GM23338 (cell line): ENCODE measurements around the gene ERC2. TPM values are rescaled to one million over a fixed set of nuclear protein-coding genes. Genes with fewer than 3 reads are reported as not detected.

Source experiments
- ATAC-seq: fragments of 200-7000 bp; cut with Tn5 transposase; 3 replicates; pipeline ENCODE4 v1.9.1; 2020
- DNase-seq: peaks from one replicate; pipeline ENCODE4 v3.0.0-alpha.2; 2015; ENCODE audit warnings: low spot score
- H2AFZ ChIP-seq: fragments of 200-600 bp; sonication (generic); 2 replicates; pipeline ENCODE4 v1.8.0; 2016; ENCODE audit warnings: antibody characterized with exemption, mild to moderate bottlenecking, moderate library complexity
- H3F3A ChIP-seq: fragments of 200-600 bp; sonication (generic); replicated peaks from 2 replicates; pipeline ENCODE4 v1.8.0; 2017; ENCODE audit warnings: antibody characterized with exemption, mixed run types, low read depth
- H3K27ac ChIP-seq: fragments of 200-600 bp; sonication (generic); 2 replicates; pipeline ENCODE4 v1.6.1; 2016; ENCODE audit warnings: low read depth
- H3K27me3 ChIP-seq: fragments of 200-600 bp; sonication (generic); 2 replicates; pipeline ENCODE4 v1.8.0; 2016; ENCODE audit warnings: mild to moderate bottlenecking, mixed run types, moderate library complexity; ENCODE audit not compliant: insufficient read depth
- H3K36me3 ChIP-seq: fragments of 200-600 bp; sonication (generic); 2 replicates; pipeline ENCODE4 v1.8.0; 2016; ENCODE audit warnings: mild to moderate bottlenecking; ENCODE audit not compliant: insufficient read depth
- H3K4me1 ChIP-seq: fragments of 200-600 bp; sonication (generic); 2 replicates; pipeline ENCODE4 v1.8.0; 2016; ENCODE audit warnings: mild to moderate bottlenecking, moderate library complexity; ENCODE audit not compliant: insufficient read depth
- H3K4me2 ChIP-seq: fragments of 200-600 bp; sonication (generic); 2 replicates; pipeline ENCODE4 v1.7.1; 2017; ENCODE audit warnings: mixed run types
- H3K4me3 ChIP-seq: fragments of 200-600 bp; sonication (generic); 2 replicates; pipeline ENCODE4 v1.6.1; 2016; ENCODE audit warnings: mixed run types
- H3K79me2 ChIP-seq: fragments of 200-600 bp; sonication (generic); replicated peaks from 2 replicates; pipeline ENCODE4 v1.8.0; 2017; ENCODE audit warnings: mild to moderate bottlenecking; ENCODE audit not compliant: insufficient read depth
- H3K9me2 ChIP-seq: fragments of 200-600 bp; sonication (generic); 2 replicates; pipeline ENCODE4 v1.8.0; 2017; ENCODE audit not compliant: insufficient read depth
- H4K20me1 ChIP-seq: fragments of 200-600 bp; sonication (generic); replicated peaks from 2 replicates; pipeline ENCODE4 v1.8.0; 2017; ENCODE audit warnings: mild to moderate bottlenecking; ENCODE audit not compliant: insufficient read depth
- H3K27ac Mint-ChIP-seq: 2 replicates; pipeline ENCODE4 v1.8.0; 2020; ENCODE audit warnings: inconsistent platforms, mild to moderate bottlenecking, moderate library complexity, mixed read lengths
- H3K27me3 Mint-ChIP-seq: 3 replicates; pipeline ENCODE4 v1.8.0; 2022; ENCODE audit warnings: low read depth, mild to moderate bottlenecking, moderate library complexity, mixed read lengths, inconsistent platforms; ENCODE audit not compliant: insufficient read depth, poor library complexity
- H3K36me3 Mint-ChIP-seq: 3 replicates; pipeline ENCODE4 v1.8.0; 2021; ENCODE audit warnings: low read depth, mild to moderate bottlenecking, inconsistent platforms, moderate library complexity, mixed read lengths
- H3K4me1 Mint-ChIP-seq: 3 replicates; pipeline ENCODE4 v1.8.0; 2020; ENCODE audit warnings: mild to moderate bottlenecking, inconsistent platforms, mixed read lengths
- H3K4me3 Mint-ChIP-seq: 3 replicates; pipeline ENCODE4 v1.8.0; 2021; ENCODE audit warnings: moderate library complexity, mild to moderate bottlenecking, inconsistent platforms, mixed read lengths
- H3K9me3 Mint-ChIP-seq: 3 replicates; pipeline ENCODE4 v1.8.0; 2020; ENCODE audit warnings: moderate library complexity, mild to moderate bottlenecking, inconsistent platforms, mixed read lengths
- JUNB ChIP-seq: IDR thresholded peaks from one replicate; pipeline ENCODE4 v1.6.1; 2016; ENCODE audit warnings: antibody characterized with exemption; ENCODE audit not compliant: unreplicated experiment
- NANOG ChIP-seq: IDR thresholded peaks from 2 replicates; pipeline ENCODE4 v1.6.1; 2016; ENCODE audit warnings: antibody characterized with exemption, borderline replicate concordance
- ZNF331 ChIP-seq: fragments of 250-450 bp; sonication (Bioruptor Pico); IDR thresholded peaks from 2 replicates; pipeline ENCODE4 v1.5.0; 2020; ENCODE audit warnings: low read depth, mild to moderate bottlenecking, moderate library complexity
- polyA plus RNA-seq: library from polyadenylated mRNA; unstranded; fragments of >200 nt; fragmentation: Nextera tagmentation; extraction: Ambion mirVana; gene quantifications from 2 replicates; pipeline ENCODE4 v1.2.1, GENCODE V29; 2016
- total RNA-seq: library from RNA; depleted of rRNA; stranded (reverse); fragments of >200 nt; shearing (Covaris generic); gene quantifications from 2 replicates; pipeline ENCODE4 v1.2.3, GENCODE V29; 2014
- TF ChIP-seq, protein P1 (sequence below): IDR thresholded peaks from 2 replicates; pipeline ENCODE4 v1.6.1; 2016; ENCODE audit warnings: antibody characterized with exemption
- TF ChIP-seq, protein P2 (sequence below): IDR thresholded peaks from one replicate; pipeline ENCODE4 v1.6.1; 2018; ENCODE audit warnings: antibody characterized with exemption; ENCODE audit not compliant: unreplicated experiment
- TF ChIP-seq, protein P3 (sequence below), 2 experiments: fragments of 200-600 bp in 1 of 2; sonication (generic) in 1 of 2; conservative IDR thresholded peaks; 2 replicates each; pipeline versions ENCODE4 v1.5.1 to v1.6.1; 2016 to 2017; ENCODE audit warnings: antibody characterized with exemption in 2 of 2, low read depth in 2 of 2, mild to moderate bottlenecking in 2 of 2, moderate library complexity in 1 of 2
- TF ChIP-seq, protein P4 (sequence below): fragments of 250-450 bp; sonication (Bioruptor Pico); IDR thresholded peaks from 2 replicates; pipeline ENCODE4 v1.5.0; 2020; ENCODE audit warnings: mild to moderate bottlenecking, moderate library complexity

The ERC2 gene
- total and polyA plus RNA-seq, 2 experiments from 2014 or later: 11.8 to 13.7 TPM

DNA sequence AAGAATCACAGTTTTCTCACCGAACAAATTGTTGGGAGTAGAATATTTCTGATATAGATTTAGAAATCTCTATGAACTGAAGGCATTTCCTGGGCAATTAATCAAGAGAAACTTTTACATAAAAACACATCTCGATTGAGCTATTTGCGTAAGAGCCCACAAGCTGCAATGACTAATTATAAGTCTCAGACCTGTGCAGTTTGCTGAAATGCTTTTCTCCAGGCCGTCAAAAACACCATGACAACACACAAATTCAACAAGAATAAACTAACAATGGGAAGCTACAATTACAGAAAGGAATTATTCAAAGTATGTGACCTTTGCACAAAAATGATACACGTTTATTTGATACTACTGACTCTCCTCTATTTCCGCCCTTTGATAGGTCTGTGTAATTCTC lies 499.9 kb downstream of the ERC2 start:
- H3K27me3 Mint-ChIP-seq: no peaks in the 10 kb centered on the region
- no peaks in the 10 kb centered on the region for H3K79me2 ChIP-seq
- no peaks in the 10 kb centered on the region for H3K36me3 ChIP-seq
- H3K4me2 ChIP-seq: no peak overlapping the region
- no peak overlapping the region for H3K4me3 ChIP-seq
- H3K27me3 ChIP-seq: no peaks in the 10 kb centered on the region
- TF ChIP-seq JUNB (no peak), NANOG (no peak)
- TF ChIP-seq, protein P1, sequence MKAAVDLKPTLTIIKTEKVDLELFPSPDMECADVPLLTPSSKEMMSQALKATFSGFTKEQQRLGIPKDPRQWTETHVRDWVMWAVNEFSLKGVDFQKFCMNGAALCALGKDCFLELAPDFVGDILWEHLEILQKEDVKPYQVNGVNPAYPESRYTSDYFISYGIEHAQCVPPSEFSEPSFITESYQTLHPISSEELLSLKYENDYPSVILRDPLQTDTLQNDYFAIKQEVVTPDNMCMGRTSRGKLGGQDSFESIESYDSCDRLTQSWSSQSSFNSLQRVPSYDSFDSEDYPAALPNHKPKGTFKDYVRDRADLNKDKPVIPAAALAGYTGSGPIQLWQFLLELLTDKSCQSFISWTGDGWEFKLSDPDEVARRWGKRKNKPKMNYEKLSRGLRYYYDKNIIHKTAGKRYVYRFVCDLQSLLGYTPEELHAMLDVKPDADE: no peak
- TF ChIP-seq, protein P2, sequence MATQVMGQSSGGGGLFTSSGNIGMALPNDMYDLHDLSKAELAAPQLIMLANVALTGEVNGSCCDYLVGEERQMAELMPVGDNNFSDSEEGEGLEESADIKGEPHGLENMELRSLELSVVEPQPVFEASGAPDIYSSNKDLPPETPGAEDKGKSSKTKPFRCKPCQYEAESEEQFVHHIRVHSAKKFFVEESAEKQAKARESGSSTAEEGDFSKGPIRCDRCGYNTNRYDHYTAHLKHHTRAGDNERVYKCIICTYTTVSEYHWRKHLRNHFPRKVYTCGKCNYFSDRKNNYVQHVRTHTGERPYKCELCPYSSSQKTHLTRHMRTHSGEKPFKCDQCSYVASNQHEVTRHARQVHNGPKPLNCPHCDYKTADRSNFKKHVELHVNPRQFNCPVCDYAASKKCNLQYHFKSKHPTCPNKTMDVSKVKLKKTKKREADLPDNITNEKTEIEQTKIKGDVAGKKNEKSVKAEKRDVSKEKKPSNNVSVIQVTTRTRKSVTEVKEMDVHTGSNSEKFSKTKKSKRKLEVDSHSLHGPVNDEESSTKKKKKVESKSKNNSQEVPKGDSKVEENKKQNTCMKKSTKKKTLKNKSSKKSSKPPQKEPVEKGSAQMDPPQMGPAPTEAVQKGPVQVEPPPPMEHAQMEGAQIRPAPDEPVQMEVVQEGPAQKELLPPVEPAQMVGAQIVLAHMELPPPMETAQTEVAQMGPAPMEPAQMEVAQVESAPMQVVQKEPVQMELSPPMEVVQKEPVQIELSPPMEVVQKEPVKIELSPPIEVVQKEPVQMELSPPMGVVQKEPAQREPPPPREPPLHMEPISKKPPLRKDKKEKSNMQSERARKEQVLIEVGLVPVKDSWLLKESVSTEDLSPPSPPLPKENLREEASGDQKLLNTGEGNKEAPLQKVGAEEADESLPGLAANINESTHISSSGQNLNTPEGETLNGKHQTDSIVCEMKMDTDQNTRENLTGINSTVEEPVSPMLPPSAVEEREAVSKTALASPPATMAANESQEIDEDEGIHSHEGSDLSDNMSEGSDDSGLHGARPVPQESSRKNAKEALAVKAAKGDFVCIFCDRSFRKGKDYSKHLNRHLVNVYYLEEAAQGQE: no peak
- H3F3A ChIP-seq: no peaks in the 10 kb centered on the region
- DNase-seq: no peak
- no peak overlapping the region for H2AFZ ChIP-seq
- no peak overlapping the region for H3K27ac ChIP-seq
- H3K4me1 ChIP-seq: no peaks in the 10 kb centered on the region
- H4K20me1 ChIP-seq: no peaks in the 10 kb centered on the region
- 0 out of 2 replicates have a peak, but pooled peaks cover 4% of the 10 kb centered on the region for H3K9me2 ChIP-seq
- ATAC-seq: no peak
- no peaks in the 10 kb centered on the region for H3K4me1 Mint-ChIP-seq
- H3K9me3 Mint-ChIP-seq: no peaks in the 10 kb centered on the region
- H3K36me3 Mint-ChIP-seq: no peaks in the 10 kb centered on the region
- H3K27ac Mint-ChIP-seq: no peak overlapping the region
- no peak overlapping the region for H3K4me3 Mint-ChIP-seq

DNA sequence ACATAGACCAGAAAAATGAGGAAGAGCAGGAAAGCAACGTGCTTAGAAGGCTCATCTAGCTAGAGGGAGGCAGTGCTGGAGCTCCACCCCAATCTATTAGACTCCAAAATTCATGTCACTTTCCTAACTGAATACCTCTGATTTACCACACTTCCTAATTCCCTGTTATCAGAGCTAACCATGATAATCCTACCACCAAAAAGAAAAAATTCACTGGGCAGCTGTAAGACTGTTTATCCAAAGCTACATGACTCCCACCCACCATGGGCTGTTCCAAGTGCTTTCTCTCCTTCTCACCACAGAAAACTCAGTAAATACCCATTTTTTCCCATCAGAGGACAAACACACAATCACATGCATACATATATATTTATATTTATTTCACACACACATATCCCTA lies 501.7 kb downstream of the ERC2 start:
- H4K20me1 ChIP-seq: no peaks in the 10 kb centered on the region
- no peaks in the 10 kb centered on the region for H3K4me1 Mint-ChIP-seq
- no peaks in the 10 kb centered on the region for H3F3A ChIP-seq
- no peak overlapping the region for H3K27ac ChIP-seq
- no peak overlapping the region for H2AFZ ChIP-seq
- no peaks in the 10 kb centered on the region for H3K27me3 Mint-ChIP-seq
- ATAC-seq (no peak), DNase-seq (no peak)
- H3K27me3 ChIP-seq: no peaks in the 10 kb centered on the region
- H3K4me3 Mint-ChIP-seq: no peak overlapping the region
- no peaks in the 10 kb centered on the region for H3K79me2 ChIP-seq
- H3K36me3 Mint-ChIP-seq: no peaks in the 10 kb centered on the region
- no peak overlapping the region for H3K27ac Mint-ChIP-seq
- no peak overlapping the region for H3K4me3 ChIP-seq
- no peaks in the 10 kb centered on the region for H3K9me2 ChIP-seq
- H3K36me3 ChIP-seq: no peaks in the 10 kb centered on the region
- H3K9me3 Mint-ChIP-seq: no peaks in the 10 kb centered on the region
- H3K4me1 ChIP-seq: no peaks in the 10 kb centered on the region
- no peak overlapping the region for H3K4me2 ChIP-seq
- TF ChIP-seq NANOG: no peak
- TF ChIP-seq JUNB: no peak
- TF ChIP-seq, protein P1: no peak
- no peak for TF ChIP-seq ZNF331 (CRISPR knock-in tag)
- TF ChIP-seq, protein P3, sequence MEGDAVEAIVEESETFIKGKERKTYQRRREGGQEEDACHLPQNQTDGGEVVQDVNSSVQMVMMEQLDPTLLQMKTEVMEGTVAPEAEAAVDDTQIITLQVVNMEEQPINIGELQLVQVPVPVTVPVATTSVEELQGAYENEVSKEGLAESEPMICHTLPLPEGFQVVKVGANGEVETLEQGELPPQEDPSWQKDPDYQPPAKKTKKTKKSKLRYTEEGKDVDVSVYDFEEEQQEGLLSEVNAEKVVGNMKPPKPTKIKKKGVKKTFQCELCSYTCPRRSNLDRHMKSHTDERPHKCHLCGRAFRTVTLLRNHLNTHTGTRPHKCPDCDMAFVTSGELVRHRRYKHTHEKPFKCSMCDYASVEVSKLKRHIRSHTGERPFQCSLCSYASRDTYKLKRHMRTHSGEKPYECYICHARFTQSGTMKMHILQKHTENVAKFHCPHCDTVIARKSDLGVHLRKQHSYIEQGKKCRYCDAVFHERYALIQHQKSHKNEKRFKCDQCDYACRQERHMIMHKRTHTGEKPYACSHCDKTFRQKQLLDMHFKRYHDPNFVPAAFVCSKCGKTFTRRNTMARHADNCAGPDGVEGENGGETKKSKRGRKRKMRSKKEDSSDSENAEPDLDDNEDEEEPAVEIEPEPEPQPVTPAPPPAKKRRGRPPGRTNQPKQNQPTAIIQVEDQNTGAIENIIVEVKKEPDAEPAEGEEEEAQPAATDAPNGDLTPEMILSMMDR (conservative IDR thresholded peaks at IDR 0.05; ENCODE audit: low read depth in 2 of 2): no peak
- TF ChIP-seq, protein P4, sequence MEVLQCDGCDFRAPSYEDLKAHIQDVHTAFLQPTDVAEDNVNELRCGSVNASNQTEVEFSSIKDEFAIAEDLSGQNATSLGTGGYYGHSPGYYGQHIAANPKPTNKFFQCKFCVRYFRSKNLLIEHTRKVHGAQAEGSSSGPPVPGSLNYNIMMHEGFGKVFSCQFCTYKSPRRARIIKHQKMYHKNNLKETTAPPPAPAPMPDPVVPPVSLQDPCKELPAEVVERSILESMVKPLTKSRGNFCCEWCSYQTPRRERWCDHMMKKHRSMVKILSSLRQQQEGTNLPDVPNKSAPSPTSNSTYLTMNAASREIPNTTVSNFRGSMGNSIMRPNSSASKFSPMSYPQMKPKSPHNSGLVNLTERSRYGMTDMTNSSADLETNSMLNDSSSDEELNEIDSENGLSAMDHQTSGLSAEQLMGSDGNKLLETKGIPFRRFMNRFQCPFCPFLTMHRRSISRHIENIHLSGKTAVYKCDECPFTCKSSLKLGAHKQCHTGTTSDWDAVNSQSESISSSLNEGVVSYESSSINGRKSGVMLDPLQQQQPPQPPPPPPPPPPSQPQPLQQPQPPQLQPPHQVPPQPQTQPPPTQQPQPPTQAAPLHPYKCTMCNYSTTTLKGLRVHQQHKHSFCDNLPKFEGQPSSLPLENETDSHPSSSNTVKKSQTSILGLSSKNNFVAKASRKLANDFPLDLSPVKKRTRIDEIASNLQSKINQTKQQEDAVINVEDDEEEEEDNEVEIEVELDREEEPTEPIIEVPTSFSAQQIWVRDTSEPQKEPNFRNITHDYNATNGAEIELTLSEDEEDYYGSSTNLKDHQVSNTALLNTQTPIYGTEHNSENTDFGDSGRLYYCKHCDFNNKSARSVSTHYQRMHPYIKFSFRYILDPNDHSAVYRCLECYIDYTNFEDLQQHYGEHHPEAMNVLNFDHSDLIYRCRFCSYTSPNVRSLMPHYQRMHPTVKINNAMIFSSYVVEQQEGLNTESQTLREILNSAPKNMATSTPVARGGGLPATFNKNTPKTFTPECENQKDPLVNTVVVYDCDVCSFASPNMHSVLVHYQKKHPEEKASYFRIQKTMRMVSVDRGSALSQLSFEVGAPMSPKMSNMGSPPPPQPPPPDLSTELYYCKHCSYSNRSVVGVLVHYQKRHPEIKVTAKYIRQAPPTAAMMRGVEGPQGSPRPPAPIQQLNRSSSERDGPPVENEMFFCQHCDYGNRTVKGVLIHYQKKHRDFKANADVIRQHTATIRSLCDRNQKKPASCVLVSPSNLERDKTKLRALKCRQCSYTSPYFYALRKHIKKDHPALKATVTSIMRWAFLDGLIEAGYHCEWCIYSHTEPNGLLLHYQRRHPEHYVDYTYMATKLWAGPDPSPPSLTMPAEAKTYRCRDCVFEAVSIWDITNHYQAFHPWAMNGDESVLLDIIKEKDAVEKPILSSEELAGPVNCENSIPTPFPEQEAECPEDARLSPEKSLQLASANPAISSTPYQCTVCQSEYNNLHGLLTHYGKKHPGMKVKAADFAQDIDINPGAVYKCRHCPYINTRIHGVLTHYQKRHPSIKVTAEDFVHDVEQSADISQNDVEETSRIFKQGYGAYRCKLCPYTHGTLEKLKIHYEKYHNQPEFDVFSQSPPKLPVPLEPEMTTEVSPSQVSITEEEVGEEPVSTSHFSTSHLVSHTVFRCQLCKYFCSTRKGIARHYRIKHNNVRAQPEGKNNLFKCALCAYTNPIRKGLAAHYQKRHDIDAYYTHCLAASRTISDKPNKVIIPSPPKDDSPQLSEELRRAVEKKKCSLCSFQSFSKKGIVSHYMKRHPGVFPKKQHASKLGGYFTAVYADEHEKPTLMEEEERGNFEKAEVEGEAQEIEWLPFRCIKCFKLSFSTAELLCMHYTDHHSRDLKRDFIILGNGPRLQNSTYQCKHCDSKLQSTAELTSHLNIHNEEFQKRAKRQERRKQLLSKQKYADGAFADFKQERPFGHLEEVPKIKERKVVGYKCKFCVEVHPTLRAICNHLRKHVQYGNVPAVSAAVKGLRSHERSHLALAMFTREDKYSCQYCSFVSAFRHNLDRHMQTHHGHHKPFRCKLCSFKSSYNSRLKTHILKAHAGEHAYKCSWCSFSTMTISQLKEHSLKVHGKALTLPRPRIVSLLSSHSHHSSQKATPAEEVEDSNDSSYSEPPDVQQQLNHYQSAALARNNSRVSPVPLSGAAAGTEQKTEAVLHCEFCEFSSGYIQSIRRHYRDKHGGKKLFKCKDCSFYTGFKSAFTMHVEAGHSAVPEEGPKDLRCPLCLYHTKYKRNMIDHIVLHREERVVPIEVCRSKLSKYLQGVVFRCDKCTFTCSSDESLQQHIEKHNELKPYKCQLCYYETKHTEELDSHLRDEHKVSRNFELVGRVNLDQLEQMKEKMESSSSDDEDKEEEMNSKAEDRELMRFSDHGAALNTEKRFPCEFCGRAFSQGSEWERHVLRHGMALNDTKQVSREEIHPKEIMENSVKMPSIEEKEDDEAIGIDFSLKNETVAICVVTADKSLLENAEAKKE (CRISPR knock-in tag): no peak
